Endometrial microvascular endothelial cells (primary cell): ENCODE measurements around the gene RTBDN. TPM values are rescaled to one million over a fixed set of nuclear protein-coding genes. Genes with fewer than 3 reads are reported as not detected.
"Not testable (repeated sequence)": the region's sequence is repeated elsewhere in the genome, so short reads cannot be mapped to it uniquely, and the experiment has no call there.

Experiments used
- in situ Hi-C: cut with HindIII; loops from 2 replicates; pipeline ENCODE4 v1.10.0; 2017; ENCODE audit warnings: low sequenced_read_pairs, low pct_unique_long_range_greater_than_20kb; ENCODE audit errors: inconsistent ontology term
- total RNA-seq: library from RNA; depleted of rRNA; stranded (reverse); fragments of >200 nt; gene quantifications from one replicate; pipeline ENCODE4 v1.2.3, GENCODE V29; 2015; ENCODE audit errors: inconsistent ontology term

The RTBDN gene
- total RNA-seq, 1 donor from 2014 or later = not detected

- in situ Hi-C loops = no loop called here
Measured at GRCh38 chr19:12833738-12834565, 427 bp downstream of the RTBDN start.

DNA sequence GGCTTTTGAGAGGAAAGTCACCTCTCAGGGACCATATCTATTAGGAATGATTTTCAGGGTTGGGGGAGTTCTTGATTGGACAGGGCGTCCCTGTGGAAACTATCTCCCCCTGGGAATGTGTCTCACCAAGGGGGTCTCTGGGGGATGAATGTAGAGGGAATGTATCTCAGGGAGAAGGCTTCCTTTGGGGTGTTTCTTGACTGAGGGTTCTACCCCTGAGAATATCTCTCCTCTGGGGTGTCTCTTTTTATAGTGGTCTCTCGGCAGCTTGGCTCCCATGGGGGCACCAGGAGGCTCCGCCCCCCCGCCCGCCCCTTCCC, 1.0 kb downstream of the RTBDN start:
- in situ Hi-C loops = no loop called here

- in situ Hi-C loops = no loop called here
Measured at GRCh38 chr19:12828494-12828893, 5.9 kb downstream of the RTBDN start.

DNA sequence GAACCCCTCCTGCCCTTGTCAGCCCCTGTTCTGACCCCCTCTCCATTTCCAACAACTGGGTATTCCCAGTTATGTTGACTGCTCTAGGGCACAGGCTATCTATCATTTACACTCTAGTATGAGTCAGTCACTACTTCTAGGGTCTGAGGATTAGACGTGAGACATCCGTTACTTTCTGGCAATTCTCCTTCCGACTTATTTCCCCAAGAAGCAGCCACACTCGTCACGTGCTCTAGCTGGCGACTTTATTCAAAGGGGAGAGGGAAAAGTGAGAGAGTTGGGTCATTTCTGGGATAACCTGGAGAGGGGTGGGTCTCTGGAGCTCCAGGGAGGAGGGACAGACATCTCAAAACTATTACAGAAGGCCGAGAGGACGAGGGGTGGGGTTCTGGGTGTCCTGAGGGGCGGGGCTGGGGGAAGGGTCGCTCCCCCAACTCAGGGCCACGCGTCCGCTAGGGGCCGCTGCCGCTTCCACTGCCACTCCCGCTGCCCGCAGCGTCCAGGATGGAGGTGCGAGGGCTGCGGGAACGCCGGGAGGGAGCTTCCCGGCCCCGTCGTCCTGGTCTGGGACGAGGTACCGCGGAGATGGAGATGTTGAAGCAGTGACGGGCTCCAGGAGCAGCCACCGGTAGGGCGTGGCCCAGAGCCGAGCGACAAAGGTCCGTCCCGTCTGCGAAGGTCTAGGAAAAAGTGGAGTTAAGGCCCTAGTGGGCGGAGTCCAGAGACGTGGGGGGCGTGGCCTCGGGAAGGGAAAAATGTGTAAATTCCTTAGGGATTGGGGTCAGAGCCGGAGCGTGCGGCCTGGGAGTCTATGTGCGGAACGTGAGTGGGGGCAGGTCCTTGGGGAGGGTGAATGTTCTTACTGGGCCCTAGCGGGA, 8.9 kb downstream of the RTBDN start:
- in situ Hi-C loops = no loop called here

- in situ Hi-C loops = no loop called here
Measured at GRCh38 chr19:12821761-12822160, 12.6 kb downstream of the RTBDN start.

DNA sequence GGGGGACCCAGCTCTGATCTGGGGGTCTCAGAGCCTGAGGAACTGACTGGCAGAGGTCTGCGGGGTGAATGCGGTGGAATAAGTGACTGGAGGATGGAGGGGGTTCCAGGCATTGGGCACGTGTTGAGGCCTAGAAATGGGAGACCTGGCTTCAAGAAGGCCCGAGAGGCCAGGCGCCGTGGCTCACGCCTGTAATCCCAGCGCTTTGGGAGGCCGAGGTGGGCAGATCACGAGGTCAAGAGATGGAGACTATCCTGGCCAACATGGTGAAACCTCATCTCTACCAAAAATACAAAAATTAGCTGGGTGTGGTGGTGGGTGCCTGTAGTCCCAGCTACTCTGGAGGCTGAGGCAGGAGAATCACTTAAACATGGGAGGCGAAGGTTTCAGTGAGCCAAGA, 16.6 kb downstream of the RTBDN start:
- in situ Hi-C loops = not testable (repeated sequence)

- in situ Hi-C loops = not testable (repeated sequence)
Measured at GRCh38 chr19:12817188-12817587, 17.2 kb downstream of the RTBDN start.

GRCh38 chr19:12815088-12815487, 19.3 kb downstream of the RTBDN start:
- in situ Hi-C loops = no loop called here

GRCh38 chr19:12806242-12807081, 27.9 kb downstream of the RTBDN start, which contains the start of gene RNASEH2A:
RNASEH2A (plus strand) TSS chr19:12806584; CDS start chr19:12806674, 90 bp downstream.
- in situ Hi-C loops = no loop called here

DNA sequence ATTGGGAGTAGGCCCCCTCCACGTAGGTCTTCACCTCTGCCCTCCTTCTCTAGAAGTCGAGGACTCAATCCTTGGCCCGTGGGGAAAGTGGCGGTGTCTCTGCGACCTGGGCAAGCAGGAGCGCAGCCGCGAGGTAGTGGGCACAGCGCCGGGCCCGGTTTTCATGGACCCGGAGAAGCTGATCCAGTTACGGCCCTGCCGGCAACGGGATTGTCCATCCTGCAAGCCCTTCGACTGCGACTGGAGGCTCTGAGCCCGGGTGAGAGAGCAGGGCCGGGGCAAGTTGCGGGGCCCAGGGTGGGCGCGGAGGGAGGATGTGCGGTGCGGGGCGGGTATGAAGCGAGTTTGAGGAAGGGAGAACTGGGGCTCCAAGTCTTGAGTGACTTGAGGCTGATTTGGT, 30.3 kb downstream of the RTBDN start:
- in situ Hi-C loops = no loop called here

DNA sequence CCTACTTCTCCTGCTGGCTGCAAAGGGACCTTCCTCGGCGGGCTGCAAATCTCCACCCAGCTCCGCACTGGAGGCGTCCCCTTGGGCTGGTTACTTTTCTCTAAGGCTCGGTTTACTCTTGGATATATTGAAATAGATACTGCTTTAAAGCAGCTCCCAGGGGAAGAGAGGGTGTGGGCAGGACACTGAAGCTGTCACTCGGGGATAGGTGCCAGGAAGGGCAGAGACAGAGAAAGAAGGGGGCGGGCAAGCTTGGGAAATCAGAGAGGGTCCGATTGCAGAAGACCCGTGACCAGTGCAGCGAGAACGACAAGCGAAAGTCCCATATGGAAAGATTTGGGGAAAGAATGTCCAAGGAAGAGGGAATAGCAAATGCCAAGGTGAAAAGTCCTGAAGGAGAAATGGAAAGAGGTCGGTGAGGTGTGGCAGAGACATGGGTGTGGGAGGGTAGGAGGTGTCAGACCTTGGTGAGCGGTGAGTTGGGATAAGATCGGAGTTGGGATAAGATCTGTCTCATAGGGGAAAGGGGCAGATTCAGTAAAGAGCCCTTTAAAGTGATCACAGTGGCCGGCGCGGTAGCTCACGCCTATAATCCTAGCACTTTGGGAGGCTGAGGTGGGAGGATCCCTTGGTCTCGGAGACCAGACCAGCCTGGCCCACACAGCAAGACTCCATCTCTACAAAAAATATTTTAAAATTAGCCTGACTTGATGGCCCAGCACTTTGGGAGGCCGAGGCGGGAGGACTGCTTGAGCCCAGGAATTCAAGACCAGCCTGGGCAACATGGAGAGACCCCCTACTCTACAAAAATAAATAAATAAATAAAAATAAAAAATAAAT, 31.9 kb downstream of the RTBDN start:
- in situ Hi-C loops = no loop called here

DNA sequence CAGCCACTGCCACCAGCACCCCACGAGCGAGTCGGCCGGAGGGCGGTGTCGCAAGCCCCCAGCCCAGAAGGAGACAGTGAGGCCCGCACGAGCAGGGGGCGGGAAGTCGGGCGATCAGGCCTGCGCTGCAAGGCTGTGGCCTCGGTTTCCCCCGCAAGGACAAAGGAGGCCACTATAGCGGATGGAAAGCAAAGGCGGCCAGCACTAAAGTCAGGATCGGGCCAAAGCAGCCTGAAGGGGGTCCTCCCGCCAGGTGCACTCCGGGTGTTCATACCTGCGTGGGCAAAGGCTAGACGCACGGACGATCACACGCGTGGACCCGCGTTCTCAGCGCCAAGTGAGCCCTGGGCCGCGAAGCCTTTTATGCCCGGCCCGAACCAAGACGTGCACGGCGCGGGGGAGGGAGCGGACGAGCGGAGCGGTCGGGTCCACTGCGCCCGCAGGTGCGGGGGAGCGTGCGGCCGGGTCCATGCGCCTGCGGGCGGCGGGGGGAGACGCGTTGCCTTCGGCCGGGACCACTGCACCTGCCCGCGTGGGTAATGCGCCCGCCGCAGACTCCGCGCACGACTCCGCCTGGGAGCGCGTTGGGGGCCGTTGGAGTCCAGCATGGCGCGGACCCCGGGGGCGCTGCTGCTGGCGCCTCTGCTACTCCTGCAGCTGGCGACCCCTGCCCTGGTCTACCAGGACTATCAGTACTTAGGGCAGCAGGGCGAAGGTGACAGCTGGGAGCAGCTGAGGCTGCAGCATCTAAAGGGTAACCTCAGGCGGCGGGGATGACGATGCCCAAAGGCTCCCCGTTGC, 32.7 kb downstream of the RTBDN start, which contains the start of the genes PRDX2 and THSD8:
PRDX2 (minus strand) TSS at position 335 of the 801 bp plus-strand sequence. CDS start 539 bp downstream, outside the sequence.
THSD8 (plus strand) TSS at position 604 of the 801 bp plus-strand sequence; CDS start at position 607, 3 bp downstream.
- in situ Hi-C loops = no loop called here

DNA sequence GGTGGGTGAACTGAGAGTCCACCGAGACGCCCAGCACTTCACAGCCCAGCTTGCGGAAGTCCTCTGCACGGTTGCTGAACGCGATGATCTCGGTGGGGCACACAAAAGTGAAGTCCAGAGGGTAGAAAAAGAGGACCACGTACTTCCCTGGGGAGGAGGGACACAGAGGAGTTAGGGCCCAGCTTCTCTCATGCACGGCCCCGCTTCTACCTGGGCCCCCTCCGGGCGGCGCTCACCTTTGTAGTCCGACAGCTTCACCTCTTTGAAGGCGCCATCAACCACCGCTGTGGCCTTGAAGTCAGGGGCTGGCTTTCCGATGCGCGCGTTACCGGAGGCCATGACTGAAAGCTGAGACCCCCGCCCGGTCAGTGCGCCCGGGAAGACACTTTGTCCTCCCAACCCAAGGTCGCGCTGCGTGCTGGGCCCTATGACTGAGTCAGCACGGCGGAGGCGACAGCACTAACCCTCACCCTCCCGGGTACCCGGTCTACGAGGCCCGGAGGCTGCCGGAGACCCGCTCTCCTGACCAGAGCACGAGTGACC, 33.4 kb downstream of the RTBDN start:
- in situ Hi-C loops = no loop called here

GRCh38 chr19:12800466-12800770, 34.0 kb downstream of the RTBDN start:
- in situ Hi-C loops = no loop called here

DNA sequence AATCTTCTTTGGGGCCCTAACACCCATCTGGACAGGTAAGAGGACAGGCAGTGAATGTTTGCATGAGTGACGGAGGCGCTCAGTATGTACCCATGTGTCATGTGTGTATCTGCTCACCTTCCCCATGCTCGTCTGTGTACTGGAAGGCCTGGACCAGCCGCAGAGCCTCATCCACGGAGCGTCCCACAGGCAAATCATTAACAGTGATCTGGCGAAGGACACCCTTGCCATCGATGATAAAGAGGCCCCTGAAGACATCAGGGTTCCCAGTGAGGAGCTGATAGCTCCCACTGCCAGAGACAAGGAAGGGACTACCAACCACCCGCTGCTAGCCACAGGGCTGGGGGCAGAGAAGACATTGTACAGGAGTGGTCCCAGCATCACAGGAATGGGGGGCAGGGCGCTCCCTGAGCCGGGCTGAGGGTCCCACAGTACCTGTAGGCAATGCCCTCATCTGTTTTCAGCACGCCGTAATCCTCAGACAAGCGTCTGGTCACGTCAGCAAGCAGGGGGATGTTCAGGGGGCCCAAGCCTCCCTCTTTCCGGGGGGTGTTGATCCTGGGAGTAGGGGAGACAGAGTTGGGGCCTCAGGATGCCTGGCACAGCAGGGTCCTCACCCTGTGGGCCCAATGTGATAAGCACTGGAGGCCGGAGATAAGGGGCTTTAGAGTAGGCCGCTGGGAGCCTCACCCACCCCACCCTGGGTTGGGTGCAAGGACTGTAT, 34.5 kb downstream of the RTBDN start:
- in situ Hi-C loops = no loop called here

DNA sequence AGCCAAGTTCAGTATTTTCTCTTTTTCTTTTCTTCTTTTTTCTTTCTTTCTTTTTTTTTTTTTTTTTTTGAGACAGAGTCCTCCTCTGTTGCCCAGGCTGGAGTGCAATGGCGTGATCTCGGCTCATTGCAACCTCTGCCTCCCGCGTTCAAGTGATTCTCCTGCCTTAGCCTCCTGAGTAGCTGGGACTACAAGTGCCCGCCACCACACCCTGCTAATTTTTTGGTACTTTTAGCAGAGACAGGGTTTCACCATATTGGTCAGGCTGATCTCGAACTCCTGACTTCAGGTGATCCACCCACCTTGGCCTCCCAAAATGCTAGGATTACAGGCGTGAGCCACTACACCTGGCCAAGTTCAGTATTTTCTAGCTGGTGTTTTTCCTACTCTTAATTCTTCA, 36.8 kb downstream of the RTBDN start:
- in situ Hi-C loops = not testable (repeated sequence)

DNA sequence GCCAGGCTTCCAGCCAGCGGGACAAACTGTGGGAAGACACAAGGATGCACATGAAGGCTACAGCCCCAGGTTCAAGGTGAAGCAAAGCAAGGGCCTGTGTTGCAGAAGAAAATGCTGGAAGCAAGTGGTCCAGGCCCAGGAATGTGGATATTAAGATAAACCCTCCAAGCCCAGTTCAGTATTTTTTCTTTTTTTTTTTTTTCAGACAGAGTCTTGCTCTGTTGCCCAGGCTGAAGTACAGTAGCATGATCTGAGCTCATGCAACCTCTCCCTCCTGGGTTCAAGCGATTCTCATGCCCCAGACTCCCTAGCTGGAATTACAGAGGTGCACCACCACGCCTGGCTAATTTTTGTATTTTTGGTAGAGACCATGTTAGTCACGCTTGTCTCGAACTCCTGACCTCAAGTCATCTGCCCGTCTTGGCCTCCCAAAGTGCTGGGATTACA, 37.2 kb downstream of the RTBDN start:
- in situ Hi-C loops = no loop called here
